Body of pancreas (tissue), 4 donors: ENCODE data around the gene RECQL5.

Experiments used
- CTCF ChIP-seq, 7 experiments: fragments of 450-650 bp in 4 of 7; fragments of 200-600 bp in 3 of 7; sonication (generic) in 3 of 7; IDR thresholded peaks; one replicate each; pipeline ENCODE4 v1.5.1; 2016 to 2019; ENCODE audit warnings: antibody characterized with exemption in 7 of 7
- POLR2A ChIP-seq, 3 donors: fragments of 450-650 bp; IDR thresholded peaks; one replicate each; pipeline ENCODE4 v1.6.1; 2016; ENCODE audit warnings: antibody characterized with exemption in 3 of 3, mild to moderate bottlenecking in 2 of 3

DNA sequence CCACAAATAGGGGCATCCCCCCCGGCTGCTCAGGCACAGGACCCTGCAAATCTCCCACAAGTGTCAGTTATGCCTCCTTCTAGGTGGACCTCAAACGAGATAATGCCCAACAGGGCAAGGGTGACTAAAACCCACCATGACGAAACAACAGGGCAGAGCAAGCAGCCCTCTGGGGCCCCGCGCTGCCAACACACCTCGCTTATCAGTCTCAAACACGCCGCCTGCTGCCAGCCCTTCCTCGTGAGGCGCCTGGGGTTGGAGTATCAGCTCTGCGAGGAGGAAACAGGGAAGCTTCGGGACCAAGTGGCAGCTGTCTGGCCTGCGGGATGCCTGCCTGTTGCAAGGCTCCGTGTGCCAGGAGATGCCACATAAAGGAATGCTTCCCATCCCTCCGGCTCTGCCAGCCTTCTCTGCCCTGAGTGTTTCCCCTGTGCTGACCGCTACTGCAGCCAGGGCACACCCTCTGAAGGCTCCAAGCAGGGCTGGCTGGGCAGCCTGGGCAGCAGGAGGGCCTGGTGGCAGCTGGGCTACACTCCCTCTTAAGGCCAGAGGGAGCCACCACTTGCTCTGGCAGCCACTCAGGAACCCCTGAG, 31.2 kb downstream of the RECQL5 start:
- TF ChIP-seq CTCF (IDR thresholded peaks at IDR 0.05), result no peak
- TF ChIP-seq POLR2A (IDR thresholded peaks at IDR 0.05), result no peak
